K562 (cell line): ENCODE results near the gene RBM34. TPM values are rescaled to one million over a fixed set of nuclear protein-coding genes. Genes with fewer than 3 reads are reported as not detected.

ENCODE experiments used
- BDP1 ChIP-seq: IDR thresholded peaks from 3 replicates; pipeline ENCODE4 v1.6.1; 2011; ENCODE audit not compliant: insufficient read length, insufficient read depth
- DDX20 ChIP-seq: fragments of 450-650 bp; IDR thresholded peaks from 2 replicates; pipeline ENCODE4 v1.6.1; 2016; ENCODE audit warnings: missing genetic modification characterization, low read depth, mild to moderate bottlenecking, missing compliant biosample characterization, moderate library complexity
- ELF1 ChIP-seq: fragments of 200-800 bp; sonication (Bioruptor generic); IDR thresholded peaks from 2 replicates; pipeline ENCODE4 v1.6.1; 2016; ENCODE audit warnings: missing genetic modification characterization, missing compliant biosample characterization
- ETV6 ChIP-seq, 3 experiments: fragments of 150-350 bp in 1 of 3; sonication (generic) in 1 of 3; formaldehyde crosslinking in 1 of 3; IDR thresholded peaks; 2 replicates each; pipeline versions ENCODE4 v1.6.1 to v1.8.0; 2014 to 2022; ENCODE audit warnings: borderline replicate concordance in 2 of 3, low read depth in 2 of 3, antibody characterized with exemption in 1 of 3, low read length in 1 of 3, mild to moderate bottlenecking in 1 of 3, missing genetic modification reagents in 1 of 3
- KDM1A ChIP-seq, 2 experiments: fragments of 450-650 bp; IDR thresholded peaks; 2 replicates each; pipeline ENCODE4 v1.6.1; 2016; ENCODE audit warnings: mild to moderate bottlenecking in 2 of 2
- PCBP1 ChIP-seq: fragments of 200-400 bp; formaldehyde crosslinking; IDR thresholded peaks from 2 replicates; pipeline ENCODE4 v1.6.1; 2018; ENCODE audit warnings: mild to moderate bottlenecking, low read depth, low read length; ENCODE audit not compliant: poor library complexity, severe bottlenecking
- RNF2 ChIP-seq: sonication (generic); IDR thresholded peaks from 2 replicates; pipeline ENCODE4 v1.6.1; 2016
- ZNF184 ChIP-seq: sonication (generic); formaldehyde crosslinking; IDR thresholded peaks from 2 replicates; pipeline ENCODE4 v1.5.0; 2020; ENCODE audit warnings: missing genetic modification reagents
- ZNF586 ChIP-seq: fragments of 450-650 bp; formaldehyde crosslinking; conservative IDR thresholded peaks from 2 replicates; pipeline ENCODE4 v1.4.0; 2020; ENCODE audit warnings: mild to moderate bottlenecking, moderate library complexity
- polyA plus RNA-seq, 8 experiments: library from polyadenylated mRNA; depleted of rRNA in 4 of 8; stranded (reverse) in 5 of 8; unstranded in 3 of 8; fragments of >200 nt; fragmentation: Nextera tagmentation in 2 of 8; fragmentation: Illumina TruSeq in 1 of 8; extraction: Ambion mirVana in 2 of 8; extraction: Trizol in 1 of 8; gene quantifications; 2 replicates each; pipeline versions ENCODE4 v1.2.1 to v1.2.3, GENCODE V29; 2011 to 2014; ENCODE audit warnings: inconsistent platforms in 1 of 8, missing spikeins in 1 of 8
- total RNA-seq, 7 experiments: library from RNA; depleted of rRNA in 6 of 7; stranded (reverse); fragments of >200 nt in 6 of 7; fragmentation: Illumina TruSeq in 2 of 7; extraction: Trizol in 2 of 7; gene quantifications; 2 replicates each; pipeline versions ENCODE4 v1.2.1 to v1.2.3, GENCODE V29; 2011 to 2021; ENCODE audit warnings: low replicate concordance in 1 of 7
- TF ChIP-seq, protein P1 (sequence below): fragments of 250-450 bp; sonication (Bioruptor Pico); IDR thresholded peaks from 2 replicates; pipeline ENCODE4 v1.8.0; 2021; ENCODE audit warnings: borderline replicate concordance, mild to moderate bottlenecking, moderate library complexity; ENCODE audit not compliant: poor library complexity, severe bottlenecking
- TF ChIP-seq, protein P2 (sequence below): fragments of 450-650 bp; IDR thresholded peaks from 2 replicates; pipeline ENCODE4 v1.6.1; 2016; ENCODE audit warnings: mild to moderate bottlenecking, moderate library complexity
- TF ChIP-seq, protein P3 (sequence below), 2 experiments: IDR thresholded peaks; 2 replicates each; pipeline ENCODE4 v1.6.1; 2011; ENCODE audit warnings: borderline replicate concordance in 1 of 2, control low read depth in 1 of 2, low read depth in 1 of 2, low read length in 1 of 2, mild to moderate bottlenecking in 1 of 2, mixed read lengths in 1 of 2, moderate library complexity in 1 of 2; ENCODE audit not compliant: insufficient read depth in 1 of 2, insufficient read length in 1 of 2, poor library complexity in 1 of 2, severe bottlenecking in 1 of 2; ENCODE audit errors: extremely low read depth in 1 of 2

RBM34 gene
- total and polyA plus RNA-seq, 9 of the 15 experiments (the other 6 are each of a cell fraction or from before 2014, with no cell fraction given) = 64.0 to 178 (median 124) TPM

DNA sequence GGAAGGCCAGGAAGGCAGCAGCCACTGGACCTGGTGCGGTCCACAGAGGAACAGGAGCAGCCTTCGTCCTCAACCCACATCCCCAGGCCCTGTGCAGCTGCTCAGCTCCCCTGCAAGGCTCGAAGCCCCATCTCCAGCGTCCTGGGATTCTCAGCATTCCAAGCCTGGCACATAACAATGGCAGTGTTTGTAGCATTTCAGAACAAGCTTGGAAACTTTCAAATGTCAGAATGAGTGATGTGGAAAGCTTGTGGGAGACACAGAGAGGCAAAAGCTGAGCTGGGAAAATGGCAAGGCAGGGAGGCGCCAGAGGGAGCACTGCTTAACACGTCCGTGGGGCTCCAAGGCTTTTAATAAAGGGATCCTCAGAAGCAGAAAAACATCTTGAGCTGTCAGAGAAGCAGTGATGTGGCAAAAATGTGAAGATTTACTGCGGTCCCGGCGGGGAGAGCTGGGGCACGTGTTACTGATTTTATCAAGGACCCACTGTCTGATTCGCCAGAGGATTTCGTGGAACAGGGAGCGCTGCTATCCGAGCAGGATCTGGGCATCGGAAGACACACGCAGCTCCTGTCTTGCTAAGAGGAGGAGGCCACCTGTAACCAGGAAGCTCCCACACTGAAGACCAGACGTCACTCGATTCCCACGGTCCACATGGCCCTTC, 70.5 kb downstream of the RBM34 start (continued):
- TF ChIP-seq, protein P1, sequence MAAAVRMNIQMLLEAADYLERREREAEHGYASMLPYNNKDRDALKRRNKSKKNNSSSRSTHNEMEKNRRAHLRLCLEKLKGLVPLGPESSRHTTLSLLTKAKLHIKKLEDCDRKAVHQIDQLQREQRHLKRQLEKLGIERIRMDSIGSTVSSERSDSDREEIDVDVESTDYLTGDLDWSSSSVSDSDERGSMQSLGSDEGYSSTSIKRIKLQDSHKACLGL (CRISPR knock-in tag) = no peak
- peak; percentile 25; the same call in 1 of the 2 replicates for TF ChIP-seq RNF2
- TF ChIP-seq BDP1 = no peak
- TF ChIP-seq PCBP1 = no peak
- TF ChIP-seq ZNF586 = no peak
- TF ChIP-seq KDM1A (IDR thresholded peaks at IDR 0.05) = no peak
- TF ChIP-seq, protein P2, sequence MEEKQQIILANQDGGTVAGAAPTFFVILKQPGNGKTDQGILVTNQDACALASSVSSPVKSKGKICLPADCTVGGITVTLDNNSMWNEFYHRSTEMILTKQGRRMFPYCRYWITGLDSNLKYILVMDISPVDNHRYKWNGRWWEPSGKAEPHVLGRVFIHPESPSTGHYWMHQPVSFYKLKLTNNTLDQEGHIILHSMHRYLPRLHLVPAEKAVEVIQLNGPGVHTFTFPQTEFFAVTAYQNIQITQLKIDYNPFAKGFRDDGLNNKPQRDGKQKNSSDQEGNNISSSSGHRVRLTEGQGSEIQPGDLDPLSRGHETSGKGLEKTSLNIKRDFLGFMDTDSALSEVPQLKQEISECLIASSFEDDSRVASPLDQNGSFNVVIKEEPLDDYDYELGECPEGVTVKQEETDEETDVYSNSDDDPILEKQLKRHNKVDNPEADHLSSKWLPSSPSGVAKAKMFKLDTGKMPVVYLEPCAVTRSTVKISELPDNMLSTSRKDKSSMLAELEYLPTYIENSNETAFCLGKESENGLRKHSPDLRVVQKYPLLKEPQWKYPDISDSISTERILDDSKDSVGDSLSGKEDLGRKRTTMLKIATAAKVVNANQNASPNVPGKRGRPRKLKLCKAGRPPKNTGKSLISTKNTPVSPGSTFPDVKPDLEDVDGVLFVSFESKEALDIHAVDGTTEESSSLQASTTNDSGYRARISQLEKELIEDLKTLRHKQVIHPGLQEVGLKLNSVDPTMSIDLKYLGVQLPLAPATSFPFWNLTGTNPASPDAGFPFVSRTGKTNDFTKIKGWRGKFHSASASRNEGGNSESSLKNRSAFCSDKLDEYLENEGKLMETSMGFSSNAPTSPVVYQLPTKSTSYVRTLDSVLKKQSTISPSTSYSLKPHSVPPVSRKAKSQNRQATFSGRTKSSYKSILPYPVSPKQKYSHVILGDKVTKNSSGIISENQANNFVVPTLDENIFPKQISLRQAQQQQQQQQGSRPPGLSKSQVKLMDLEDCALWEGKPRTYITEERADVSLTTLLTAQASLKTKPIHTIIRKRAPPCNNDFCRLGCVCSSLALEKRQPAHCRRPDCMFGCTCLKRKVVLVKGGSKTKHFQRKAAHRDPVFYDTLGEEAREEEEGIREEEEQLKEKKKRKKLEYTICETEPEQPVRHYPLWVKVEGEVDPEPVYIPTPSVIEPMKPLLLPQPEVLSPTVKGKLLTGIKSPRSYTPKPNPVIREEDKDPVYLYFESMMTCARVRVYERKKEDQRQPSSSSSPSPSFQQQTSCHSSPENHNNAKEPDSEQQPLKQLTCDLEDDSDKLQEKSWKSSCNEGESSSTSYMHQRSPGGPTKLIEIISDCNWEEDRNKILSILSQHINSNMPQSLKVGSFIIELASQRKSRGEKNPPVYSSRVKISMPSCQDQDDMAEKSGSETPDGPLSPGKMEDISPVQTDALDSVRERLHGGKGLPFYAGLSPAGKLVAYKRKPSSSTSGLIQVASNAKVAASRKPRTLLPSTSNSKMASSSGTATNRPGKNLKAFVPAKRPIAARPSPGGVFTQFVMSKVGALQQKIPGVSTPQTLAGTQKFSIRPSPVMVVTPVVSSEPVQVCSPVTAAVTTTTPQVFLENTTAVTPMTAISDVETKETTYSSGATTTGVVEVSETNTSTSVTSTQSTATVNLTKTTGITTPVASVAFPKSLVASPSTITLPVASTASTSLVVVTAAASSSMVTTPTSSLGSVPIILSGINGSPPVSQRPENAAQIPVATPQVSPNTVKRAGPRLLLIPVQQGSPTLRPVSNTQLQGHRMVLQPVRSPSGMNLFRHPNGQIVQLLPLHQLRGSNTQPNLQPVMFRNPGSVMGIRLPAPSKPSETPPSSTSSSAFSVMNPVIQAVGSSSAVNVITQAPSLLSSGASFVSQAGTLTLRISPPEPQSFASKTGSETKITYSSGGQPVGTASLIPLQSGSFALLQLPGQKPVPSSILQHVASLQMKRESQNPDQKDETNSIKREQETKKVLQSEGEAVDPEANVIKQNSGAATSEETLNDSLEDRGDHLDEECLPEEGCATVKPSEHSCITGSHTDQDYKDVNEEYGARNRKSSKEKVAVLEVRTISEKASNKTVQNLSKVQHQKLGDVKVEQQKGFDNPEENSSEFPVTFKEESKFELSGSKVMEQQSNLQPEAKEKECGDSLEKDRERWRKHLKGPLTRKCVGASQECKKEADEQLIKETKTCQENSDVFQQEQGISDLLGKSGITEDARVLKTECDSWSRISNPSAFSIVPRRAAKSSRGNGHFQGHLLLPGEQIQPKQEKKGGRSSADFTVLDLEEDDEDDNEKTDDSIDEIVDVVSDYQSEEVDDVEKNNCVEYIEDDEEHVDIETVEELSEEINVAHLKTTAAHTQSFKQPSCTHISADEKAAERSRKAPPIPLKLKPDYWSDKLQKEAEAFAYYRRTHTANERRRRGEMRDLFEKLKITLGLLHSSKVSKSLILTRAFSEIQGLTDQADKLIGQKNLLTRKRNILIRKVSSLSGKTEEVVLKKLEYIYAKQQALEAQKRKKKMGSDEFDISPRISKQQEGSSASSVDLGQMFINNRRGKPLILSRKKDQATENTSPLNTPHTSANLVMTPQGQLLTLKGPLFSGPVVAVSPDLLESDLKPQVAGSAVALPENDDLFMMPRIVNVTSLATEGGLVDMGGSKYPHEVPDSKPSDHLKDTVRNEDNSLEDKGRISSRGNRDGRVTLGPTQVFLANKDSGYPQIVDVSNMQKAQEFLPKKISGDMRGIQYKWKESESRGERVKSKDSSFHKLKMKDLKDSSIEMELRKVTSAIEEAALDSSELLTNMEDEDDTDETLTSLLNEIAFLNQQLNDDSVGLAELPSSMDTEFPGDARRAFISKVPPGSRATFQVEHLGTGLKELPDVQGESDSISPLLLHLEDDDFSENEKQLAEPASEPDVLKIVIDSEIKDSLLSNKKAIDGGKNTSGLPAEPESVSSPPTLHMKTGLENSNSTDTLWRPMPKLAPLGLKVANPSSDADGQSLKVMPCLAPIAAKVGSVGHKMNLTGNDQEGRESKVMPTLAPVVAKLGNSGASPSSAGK = peak; percentile 70
- TF ChIP-seq ELF1 (tag) = peak; percentile 58; the same call in 1 of the 2 replicates
- TF ChIP-seq ETV6 (IDR thresholded peaks at IDR 0.05; ENCODE audit: borderline replicate concordance in 1 of 2, low read depth in 2 of 2, low read length in 1 of 2) = no peak
- no peak for TF ChIP-seq ETV6 (CRISPR knock-in tag; IDR thresholded peaks at IDR 0.05; ENCODE audit: borderline replicate concordance)
- no peak for TF ChIP-seq ZNF184 (CRISPR knock-in tag)
- TF ChIP-seq, protein P3, sequence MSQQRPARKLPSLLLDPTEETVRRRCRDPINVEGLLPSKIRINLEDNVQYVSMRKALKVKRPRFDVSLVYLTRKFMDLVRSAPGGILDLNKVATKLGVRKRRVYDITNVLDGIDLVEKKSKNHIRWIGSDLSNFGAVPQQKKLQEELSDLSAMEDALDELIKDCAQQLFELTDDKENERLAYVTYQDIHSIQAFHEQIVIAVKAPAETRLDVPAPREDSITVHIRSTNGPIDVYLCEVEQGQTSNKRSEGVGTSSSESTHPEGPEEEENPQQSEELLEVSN (IDR thresholded peaks at IDR 0.05; ENCODE audit: borderline replicate concordance in 1 of 2, extremely low read depth in 1 of 2, insufficient read depth in 1 of 2, insufficient read length in 1 of 2, low read depth in 1 of 2, low read length in 1 of 2, poor library complexity in 1 of 2, severe bottlenecking in 1 of 2) = peak in 1 of 2 experiments; percentile 44
- no peak for TF ChIP-seq DDX20 (tag)
